Amniotic stem cell (primary cell): Measurements from ENCODE around the gene NMT2.

Experiments
- DNase-seq: peaks from one replicate; lab custom pipeline; 2025; lab: John Stamatoyannopoulos, UW

Gene NMT2

DNA sequence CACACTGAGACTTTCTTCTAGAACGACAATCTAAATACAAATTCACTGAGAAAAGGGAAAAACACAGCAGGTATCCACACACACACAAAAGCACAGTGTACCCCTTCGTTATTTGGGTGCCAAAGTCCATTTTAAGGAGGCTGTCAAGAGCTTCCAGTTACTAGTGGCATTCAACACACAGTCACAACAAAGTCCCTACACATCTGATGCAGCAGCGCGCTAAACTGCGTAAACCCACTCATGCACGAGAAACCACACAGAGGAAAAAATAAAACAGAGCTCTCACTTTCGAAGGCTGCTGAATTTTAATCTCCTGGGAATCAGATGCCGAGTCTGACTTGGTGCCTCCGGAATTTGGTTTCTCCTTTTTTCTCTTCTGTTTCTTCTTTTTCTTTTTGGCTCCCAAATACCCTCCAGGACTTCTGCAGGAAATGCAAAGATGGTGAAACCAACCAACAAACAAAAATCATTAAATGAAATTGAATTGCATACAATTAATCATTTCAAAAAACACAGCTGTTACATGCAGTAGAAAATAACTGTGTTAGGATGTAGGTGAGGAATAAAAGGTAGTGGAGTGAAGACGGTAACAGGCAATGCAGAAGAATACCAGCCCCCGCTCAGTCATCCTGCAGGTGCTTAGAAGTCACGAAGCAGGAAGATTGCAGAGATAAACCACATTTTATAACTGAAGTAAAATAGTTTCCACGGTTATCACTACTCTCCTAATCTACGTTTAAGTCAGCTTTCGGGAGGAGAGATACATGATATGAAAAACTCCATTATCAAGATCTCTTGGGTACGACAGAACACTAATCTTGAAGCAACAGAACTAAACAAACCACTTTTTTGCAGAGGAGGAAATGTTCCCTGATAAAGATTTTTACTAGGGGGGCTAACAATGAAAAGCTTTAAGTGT, 27.1 kb downstream of the NMT2 start:
- DNase-seq, result no peak

DNA sequence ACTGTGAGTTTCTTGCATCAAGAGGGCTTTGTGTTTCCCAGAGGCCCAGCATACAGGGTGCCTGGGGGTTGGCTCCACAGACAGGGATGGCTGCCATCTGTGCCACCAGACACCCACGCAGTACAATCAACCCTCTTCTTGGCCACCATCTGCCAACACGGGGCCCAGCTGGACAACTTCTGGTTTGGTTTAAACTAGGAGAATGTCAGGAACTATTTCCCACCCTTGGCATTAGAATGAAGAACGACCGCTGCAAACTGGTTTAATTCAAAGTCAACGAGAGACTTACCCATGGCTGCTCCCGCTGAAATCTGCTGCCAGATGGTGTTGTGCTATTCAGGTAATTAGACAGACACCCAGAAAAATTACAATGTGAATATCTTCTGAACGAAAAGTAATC, 27.8 kb downstream of the NMT2 start:
- no peak for DNase-seq

DNA sequence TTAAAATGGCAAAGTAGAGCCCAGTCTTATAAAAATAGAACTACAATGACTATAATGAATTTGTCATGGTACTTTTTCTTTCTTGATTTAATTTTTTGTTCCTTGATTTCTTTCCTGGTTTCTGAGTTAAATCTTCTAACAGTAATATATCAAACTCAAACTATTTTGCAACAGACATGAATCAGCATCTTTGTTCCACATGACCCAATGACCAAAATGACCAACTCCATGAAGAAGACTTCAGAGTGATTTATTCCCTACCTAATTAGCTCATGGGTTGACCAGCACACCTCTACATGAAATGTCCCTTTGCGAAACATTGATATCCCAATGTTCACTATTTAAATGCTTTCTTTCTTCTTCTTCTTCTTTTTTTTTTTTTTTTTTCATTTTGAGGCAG, 30.9 kb downstream of the NMT2 start:
- DNase-seq, result no peak

DNA sequence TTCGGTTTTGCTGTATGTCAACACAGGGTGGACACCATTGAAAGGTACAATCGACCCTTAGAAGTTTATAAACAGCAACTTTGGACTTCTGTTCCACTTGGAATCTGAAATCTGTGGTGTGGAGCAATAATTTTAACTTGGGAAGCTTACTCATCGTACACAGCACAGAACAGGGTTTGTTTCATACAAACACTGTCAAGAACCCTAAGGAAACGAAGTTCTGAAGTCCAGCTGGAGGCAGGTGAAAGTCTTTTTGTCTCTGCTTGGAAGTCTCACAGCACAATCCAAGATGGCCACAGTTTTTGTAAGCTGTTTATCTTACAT, 31.5 kb downstream of the NMT2 start:
- DNase-seq, result no peak

- DNase-seq, result no peak
These were observed 32.1 kb downstream of the NMT2 start for GRCh38 chr10:15136129-15137035.

DNA sequence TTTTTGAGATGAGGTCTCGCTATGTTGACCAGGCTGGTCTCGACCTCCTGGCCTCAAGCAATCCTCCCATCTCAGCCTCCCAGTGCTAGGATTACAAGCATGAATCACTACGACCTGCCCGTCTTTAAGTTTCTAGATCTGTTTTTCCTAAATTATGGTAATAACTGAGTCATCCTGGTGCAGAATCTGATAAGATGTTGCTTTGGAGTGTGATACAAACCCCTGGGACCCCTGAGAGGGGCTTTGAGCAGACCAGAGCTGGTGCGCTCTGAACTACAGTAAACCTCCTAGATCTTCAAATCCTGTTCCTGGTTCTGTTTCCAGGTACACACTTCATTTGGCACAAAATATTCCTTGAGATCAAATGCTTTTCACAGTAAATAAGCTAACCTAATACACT, 37.2 kb downstream of the NMT2 start:
- DNase-seq, result no peak

DNA sequence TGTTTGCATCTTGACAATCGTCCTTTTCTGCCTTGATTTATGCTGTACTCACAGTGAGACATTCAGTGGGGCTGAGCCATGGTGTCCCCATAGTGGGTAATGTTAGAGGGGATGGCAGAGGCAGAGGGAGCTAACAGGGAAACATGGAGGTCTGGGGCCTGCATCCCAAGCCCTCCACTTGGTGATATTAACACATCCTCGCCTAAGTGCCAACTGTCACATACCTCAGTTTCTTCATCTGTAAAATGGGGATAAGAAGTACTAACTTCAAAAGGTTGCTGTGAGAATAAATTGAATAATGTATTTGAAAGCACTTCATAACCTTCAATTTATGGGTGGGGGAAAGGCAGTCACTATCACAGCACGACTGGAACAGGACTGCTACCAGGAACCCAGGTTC, 43.6 kb downstream of the NMT2 start:
- no peak for DNase-seq

DNA sequence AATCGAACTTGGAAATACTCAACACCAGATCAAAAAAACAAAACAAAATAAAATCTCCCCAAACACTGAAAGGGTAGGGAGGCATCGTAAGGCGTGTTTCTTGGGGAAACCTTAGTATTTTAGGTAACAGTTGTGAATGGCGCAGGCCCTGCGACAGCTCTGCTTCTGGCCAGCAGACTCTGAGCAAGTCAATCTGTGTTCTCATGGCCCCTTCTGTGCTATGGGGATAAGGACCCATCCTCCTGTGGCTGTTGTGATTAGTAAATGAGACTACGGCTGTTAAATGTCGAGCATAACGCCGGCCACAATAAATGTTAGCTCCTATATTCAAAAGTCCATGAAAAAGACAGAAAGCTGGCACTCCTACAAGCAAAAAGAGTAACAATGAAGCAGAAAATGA, 44.3 kb downstream of the NMT2 start:
- no peak for DNase-seq

DNA sequence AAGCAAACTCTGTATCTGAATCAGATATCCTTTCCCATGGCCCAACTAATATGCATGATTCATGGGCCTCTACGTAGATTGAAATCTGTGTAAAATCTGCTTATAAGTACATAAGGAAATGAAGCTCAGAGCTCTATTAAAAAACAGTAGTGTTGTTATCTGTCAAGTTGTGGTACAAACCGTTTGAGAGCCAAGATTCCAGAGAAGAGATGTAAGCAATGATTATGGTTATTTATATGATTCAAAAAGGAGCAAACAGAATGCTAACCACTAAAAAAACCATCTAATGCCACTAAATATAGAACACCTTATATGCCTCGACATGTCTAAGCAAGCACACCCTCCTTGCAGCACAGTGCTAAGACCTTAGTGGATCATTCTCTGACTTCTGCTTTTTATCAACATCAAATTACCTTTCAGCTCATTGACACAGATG, 44.7 kb downstream of the NMT2 start:
- peak; percentile 9 for DNase-seq

DNA sequence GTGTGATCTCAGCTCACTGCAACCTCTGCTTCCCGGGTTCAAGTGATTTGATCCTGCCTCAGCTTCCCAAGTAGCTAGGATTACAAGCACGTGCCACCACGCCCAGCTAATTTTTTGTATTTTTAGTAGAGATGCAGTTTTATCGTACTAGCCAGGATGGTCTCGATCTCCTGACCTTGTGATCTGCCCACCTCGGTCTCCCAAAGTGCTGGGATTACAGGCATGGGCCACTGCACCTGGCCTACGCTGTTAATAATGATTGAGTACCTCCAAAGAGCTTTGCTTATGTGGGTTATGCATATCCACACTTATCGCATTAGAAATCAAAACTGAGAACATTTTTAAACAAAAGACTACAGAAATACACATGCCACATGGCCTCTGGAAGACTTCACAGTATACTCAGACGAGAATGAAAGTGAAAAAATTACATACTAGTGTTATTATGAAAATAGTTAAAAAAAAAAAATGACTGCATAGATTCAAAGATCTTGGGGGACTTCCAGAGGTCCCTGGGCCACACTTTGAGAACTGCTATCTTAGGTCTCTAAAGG, 45.9 kb downstream of the NMT2 start:
- DNase-seq, result no peak

DNA sequence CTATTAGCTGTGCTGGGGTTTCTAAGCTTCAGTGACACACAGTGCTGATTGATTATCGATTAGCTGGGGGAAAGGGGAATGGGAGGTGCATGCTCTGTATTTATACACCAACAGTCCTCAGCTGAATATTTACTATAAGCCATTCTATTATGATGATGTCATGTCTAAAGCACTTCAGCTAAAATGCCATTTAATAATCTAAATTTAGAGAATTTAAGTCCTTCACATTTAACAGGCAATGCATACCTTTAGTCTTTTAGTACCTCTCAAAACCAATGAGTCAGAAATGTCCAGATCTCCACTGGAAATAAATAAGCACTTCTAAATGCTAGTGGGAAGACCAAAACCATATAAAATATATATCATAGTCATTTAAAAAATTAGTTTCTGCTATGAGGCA, 46.8 kb downstream of the NMT2 start:
- no peak for DNase-seq

DNA sequence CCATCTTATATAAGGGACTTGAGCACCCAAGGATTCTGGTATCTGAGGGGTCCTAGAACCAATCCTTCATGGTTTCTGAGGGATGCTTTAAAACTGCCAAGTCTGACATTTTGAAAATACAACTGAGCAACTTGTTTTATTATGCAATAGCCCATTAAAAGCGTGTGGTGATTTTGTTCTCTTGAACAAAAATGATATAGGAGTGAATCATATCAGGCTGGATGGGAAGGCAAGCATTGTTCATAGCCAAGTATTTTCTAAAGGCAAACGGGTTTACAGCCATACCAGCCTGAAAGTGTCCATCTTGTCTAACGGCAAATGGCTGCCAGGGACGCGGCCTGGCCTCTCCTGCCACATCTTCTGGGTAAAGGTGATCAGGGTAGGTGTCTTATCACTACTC, 48.0 kb downstream of the NMT2 start:
- DNase-seq, result no peak

- DNase-seq, result no peak
These were observed 49.9 kb downstream of the NMT2 start for GRCh38 chr10:15118615-15119014.

GRCh38 chr10:15116225-15116624, 52.3 kb downstream of the NMT2 start:
- DNase-seq, result no peak

DNA sequence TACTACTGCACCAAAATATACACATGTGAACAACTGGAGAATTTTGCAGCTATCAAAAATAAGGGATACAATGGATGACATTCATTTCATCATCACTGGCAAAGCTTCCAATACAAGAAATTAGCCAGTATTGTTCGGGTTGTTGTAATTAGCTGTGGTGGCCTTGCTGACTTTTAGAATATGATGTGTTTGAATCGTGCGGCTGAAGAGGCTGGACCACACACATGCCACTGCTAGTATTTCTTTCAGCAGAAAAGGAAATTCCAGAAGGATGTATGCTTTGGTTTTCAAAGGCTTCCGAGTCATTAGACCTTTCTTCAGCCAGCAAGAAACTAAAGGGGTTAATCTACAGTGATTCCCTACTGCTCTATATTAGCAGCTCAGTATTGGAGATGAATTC, 54.7 kb downstream of the NMT2 start:
- no peak for DNase-seq

- no peak for DNase-seq
These were observed 55.8 kb downstream of the NMT2 start for GRCh38 chr10:15112657-15113056.

DNA sequence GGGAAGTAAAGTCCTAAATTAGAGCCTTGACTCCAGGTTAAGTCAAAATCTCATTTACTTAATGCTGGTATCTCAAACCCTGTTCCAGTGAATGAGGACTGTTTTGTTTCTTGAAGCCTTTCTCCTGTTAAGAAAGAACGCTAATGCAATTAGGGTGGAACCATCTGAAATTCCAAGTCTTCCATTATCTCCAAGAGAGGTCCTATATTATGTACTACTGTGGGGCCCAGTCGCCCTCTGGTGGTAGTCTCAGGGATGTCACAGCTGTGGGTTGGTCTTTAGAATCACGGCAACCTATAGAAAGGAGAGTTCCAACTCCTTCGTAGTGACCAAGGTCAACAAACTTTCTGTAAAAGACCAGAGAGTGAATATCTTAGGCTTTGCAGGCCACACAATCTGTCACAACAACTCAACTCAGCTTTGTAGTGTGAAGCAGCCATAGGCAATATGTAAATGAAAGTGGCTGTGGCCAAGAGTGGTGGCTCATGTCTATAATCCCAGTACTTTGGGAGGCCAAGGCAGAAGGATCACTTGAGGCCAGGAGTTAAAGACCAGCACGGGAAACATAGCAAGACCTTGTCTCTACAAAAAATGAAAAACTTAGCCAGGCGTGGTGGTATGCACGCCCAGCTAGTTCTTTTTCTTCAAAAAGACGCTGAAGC, 62.0 kb downstream of the NMT2 start:
- DNase-seq, result peak; percentile 7

DNA sequence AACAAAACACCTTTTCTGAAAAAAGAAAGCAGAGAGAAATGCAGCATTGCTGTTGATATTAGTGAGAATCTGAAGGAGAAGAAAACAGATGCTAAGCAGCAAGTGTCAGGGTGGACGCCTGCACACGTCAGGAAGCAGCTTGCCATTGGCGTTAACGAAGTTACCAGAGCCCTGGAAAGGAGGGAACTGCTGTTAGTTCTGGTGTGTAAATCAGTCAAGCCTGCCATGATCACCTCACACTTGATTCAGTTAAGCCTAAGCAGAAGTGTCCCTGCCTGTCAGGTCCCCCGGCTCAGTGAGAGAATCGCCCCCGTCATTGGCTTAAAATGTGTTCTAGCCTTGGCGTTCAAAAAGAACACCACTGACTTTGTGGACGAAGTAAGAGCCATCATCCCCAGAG, 65.0 kb downstream of the NMT2 start:
- DNase-seq, result no peak

DNA sequence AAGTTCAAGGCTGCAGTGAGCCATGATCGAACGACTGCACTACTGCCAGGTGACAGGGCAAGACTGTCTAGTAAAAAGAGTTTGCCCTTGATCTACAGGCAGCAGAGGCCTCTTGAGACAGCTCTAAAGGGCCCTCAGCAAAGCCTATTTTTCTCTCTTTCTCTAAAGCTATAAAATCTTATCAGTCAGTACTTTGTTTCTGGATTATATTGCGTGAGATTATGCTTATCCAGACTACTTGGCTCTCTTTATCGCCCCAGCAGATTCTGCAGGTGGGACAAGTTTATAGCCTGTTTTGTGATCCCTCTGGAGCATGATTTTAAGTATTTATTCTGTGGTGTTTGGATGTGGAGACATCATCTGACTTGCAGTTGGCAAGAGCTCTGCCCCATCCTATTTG, 68.6 kb downstream of the NMT2 start:
- DNase-seq, result no peak

GRCh38 chr10:15097011-15097812, 71.3 kb downstream of the NMT2 start, which contains the start of gene RPP38:
TSS of gene RPP38 (plus strand) at chr10:15097355. CDS start at chr10:15103315, 5,960 bp downstream.
- DNase-seq, result peak; percentile 88

DNA sequence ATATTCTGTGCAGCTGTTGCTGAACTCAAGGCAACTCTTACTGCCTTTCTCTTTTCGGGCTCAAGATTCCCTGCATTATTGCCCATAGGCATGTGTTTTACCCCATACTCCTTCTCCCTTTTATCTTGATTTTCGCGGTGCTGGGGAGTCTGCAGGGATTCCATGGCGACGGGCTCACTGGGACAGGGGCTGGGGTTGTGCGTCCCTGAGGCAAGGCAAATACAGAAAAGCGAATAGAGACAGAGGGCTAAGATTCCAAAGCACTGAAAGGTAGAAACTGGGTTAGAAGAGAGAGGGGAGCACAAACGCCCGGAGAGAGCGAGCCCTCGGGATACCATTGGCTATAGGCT, 71.9 kb downstream of the NMT2 start:
- no peak for DNase-seq
